ENCODE measurements around the gene KIF5A.

The KIF5A gene

GRCh38 chr12:57630891-57631433 is 81.1 kb downstream of the KIF5A start:
- DNase-seq (ENCODE audit: low spot score), result no peak
- no peak for FAIRE-seq

- no peak for FAIRE-seq
- DNase-seq (ENCODE audit: low spot score), result no peak
These were observed 81.8 kb downstream of the KIF5A start for GRCh38 chr12:57631566-57632072.

- peak; percentile 41 for DNase-seq (ENCODE audit: low spot score)
- FAIRE-seq, result no peak
These were observed 82.5 kb downstream of the KIF5A start for GRCh38 chr12:57632073-57632957.

GRCh38 chr12:57632958-57633840 is 83.4 kb downstream of the KIF5A start, which contains the start of gene B4GALNT1:
Gene B4GALNT1 (minus strand): TSS chr12:57633201. CDS start chr12:57632132, 1,069 bp downstream.
- DNase-seq (ENCODE audit: low spot score) (peak; percentile 91), FAIRE-seq (peak; percentile 40)

All from urothelium cell line (cell line).